ENCODE results near the gene DGCR6L. TPM values are rescaled to one million over a fixed set of nuclear protein-coding genes. Genes with fewer than 3 reads are reported as not detected.
"Not testable (repeated sequence)": the region's sequence is repeated elsewhere in the genome, so short reads cannot be mapped to it uniquely, and the experiment has no call there.

DGCR6L gene
- total RNA-seq, 1 donor from 2014 or later = 39.8 TPM

DNA sequence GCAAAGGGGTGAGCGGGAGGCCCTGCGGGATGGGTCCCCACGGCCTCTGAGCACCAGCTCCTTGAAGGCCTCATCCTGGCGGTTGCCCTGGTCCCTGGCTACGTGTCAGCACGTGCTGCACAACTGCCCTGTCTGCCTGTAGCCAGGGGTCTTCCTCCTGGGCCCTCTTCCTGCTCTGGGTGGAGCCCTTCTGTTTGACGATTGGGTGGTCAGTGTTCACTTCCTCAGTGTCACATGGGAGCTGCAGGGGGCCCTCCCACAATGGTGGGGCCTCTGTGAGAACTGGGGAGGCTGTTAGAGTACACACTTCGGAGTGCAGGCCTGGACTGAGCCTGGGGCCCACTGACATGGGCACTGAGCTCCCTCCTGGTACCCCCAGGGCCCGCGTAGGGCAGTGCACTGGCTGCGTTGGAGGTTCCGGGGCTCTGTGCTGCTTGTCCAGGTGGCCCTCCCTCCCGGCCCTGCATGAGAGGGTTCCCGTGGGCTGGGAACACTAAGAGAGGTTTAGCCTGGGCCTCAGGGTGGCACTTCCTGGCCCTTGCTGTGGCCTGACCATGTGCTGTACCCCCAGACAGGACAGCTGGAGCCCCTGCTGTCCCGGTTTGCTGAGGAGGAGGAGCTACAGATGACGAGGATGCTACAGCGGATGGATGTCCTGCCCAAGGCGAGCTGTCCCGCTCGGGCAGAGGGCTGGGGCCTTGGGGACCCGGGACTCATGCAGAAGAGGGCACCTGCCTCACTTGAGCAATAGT is 13.8 kb downstream of the DGCR6L start:
- Histone ChIP-seq H3K36me3 (no peaks in the 10 kb centered on the region), H3K4me3 (no peak overlapping the region), H3K27me3 (no peaks in the 10 kb centered on the region), H3K9me3 (no peaks in the 10 kb centered on the region), H3K27ac (no peak overlapping the region), H3K4me1 (no peaks in the 10 kb centered on the region)
- intact Hi-C loops (cut with DNase I) = no loop called here
- DNase-seq (ENCODE audit: extremely low spot score in 2 of 2) = no peak
- TF ChIP-seq CTCF (IDR thresholded peaks at IDR 0.05) (no peak), POLR2AphosphoS5 (IDR thresholded peaks at IDR 0.05; ENCODE audit: insufficient read depth in 1 of 2, low read depth in 1 of 2) (no peak), POLR2A (IDR thresholded peaks at IDR 0.05) (no peak)

DNA sequence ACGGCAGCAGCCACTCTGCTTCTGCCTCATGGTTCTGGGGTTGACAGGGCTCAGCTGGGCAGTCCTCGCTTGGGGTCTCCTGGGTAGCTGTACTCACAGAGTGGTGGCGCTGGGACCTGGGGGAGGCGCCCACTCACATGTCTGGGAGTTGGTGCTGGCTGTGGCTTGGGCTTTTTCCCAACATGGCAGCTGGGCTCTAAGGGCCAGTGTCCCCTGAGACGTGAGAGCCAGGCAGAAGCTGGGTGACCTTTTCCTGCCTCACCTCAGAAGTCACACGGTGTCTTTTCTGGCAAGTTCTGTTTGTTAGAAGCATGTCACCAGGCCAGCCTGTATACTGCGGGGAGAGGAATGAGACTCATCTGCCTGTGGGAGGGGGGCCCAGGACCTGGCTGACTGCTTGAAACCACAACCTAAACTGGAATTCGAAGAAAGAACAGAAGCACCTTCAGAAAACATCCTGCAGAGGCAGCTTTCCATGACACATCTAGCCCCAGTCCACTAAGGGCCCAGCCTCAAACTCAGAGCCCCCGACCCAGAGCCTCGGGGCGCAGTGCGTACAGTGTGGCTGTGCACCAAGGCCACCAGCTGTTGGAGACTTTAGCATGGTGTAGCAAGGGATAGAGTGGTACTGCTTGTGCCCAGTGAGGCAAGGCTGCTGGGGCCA is 14.5 kb downstream of the DGCR6L start:
- intact Hi-C loops (cut with DNase I) = not testable (repeated sequence)

GRCh38 chr22:20304646-20305045 is 15.2 kb downstream of the DGCR6L start:
- H3K36me3 ChIP-seq = no peaks in the 10 kb centered on the region
- TF ChIP-seq CTCF (IDR thresholded peaks at IDR 0.05) = no peak
- TF ChIP-seq POLR2AphosphoS5 (IDR thresholded peaks at IDR 0.05; ENCODE audit: insufficient read depth in 1 of 2, low read depth in 1 of 2) = no peak
- no peak for TF ChIP-seq POLR2A (IDR thresholded peaks at IDR 0.05)
- intact Hi-C loops (cut with DNase I) = no loop called here
- no peaks in the 10 kb centered on the region for H3K9me3 ChIP-seq
- no peaks in the 10 kb centered on the region for H3K27me3 ChIP-seq
- no peak overlapping the region for H3K27ac ChIP-seq
- H3K4me3 ChIP-seq = no peak overlapping the region
- peaks cover 6% of the 10 kb centered on the region for H3K4me1 ChIP-seq
- DNase-seq (ENCODE audit: extremely low spot score in 2 of 2) = no peak

More for the DNA sequence above, 14.5 kb downstream of the DGCR6L start:
- not testable (repeated sequence) for H3K9me3 ChIP-seq; H3K27me3 ChIP-seq; H3K4me1 ChIP-seq; H3K36me3 ChIP-seq; DNase-seq (ENCODE audit: extremely low spot score in 2 of 2); H3K27ac ChIP-seq; H3K4me3 ChIP-seq

GRCh38 chr22:20303229-20303534 is 16.7 kb downstream of the DGCR6L start:
- H3K4me3 ChIP-seq; intact Hi-C loops (cut with DNase I); H3K9me3 ChIP-seq; H3K36me3 ChIP-seq; DNase-seq (ENCODE audit: extremely low spot score in 2 of 2); H3K27me3 ChIP-seq; H3K27ac ChIP-seq: not testable (repeated sequence)
- H3K4me1 ChIP-seq = peaks cover 14% of the 10 kb centered on the region

GRCh38 chr22:20302438-20303228 is 17.2 kb downstream of the DGCR6L start:
- Histone ChIP-seq H3K4me1 (peaks cover 14% of the 10 kb centered on the region), H3K9me3 (no peaks in the 10 kb centered on the region), H3K4me3 (no peak overlapping the region), H3K27me3 (no peaks in the 10 kb centered on the region), H3K27ac (no peak overlapping the region), H3K36me3 (no peaks in the 10 kb centered on the region)
- no peak for DNase-seq (ENCODE audit: extremely low spot score in 2 of 2)
- TF ChIP-seq POLR2A (IDR thresholded peaks at IDR 0.05) (no peak), POLR2AphosphoS5 (IDR thresholded peaks at IDR 0.05; ENCODE audit: insufficient read depth in 1 of 2, low read depth in 1 of 2) (no peak)
- intact Hi-C loops (cut with DNase I) = no loop called here

DNA sequence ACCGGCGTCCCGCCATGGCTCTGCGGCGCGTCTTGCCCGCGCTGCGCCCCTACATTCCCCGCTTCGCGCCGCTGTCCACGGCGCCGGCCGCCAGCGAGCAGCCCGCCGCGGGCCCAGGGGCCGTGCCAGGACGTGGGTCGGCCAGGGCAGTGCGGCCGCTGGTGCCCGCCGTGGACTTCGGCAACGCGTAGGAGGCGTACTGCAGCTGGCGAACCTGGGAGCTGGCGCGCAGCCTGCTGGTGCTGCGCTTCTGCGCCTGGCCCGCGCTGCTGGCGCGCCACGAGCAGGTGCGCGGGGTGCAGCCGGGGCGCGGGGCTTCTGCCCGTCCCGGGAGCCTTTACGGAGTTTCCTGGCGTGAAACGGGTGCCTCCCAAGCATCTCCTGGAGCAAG is 20.1 kb downstream of the DGCR6L start:
- H3K4me1 ChIP-seq = peaks cover 14% of the 10 kb centered on the region
- intact Hi-C loops (cut with DNase I) = no loop called here
- no peaks in the 10 kb centered on the region for H3K27me3 ChIP-seq
- DNase-seq (ENCODE audit: extremely low spot score in 2 of 2) = no peak
- no peak overlapping the region for H3K27ac ChIP-seq
- no peaks in the 10 kb centered on the region for H3K36me3 ChIP-seq
- TF ChIP-seq POLR2A (IDR thresholded peaks at IDR 0.05) = no peak
- TF ChIP-seq POLR2AphosphoS5 (IDR thresholded peaks at IDR 0.05; ENCODE audit: insufficient read depth in 1 of 2, low read depth in 1 of 2) = no peak
- no peak for TF ChIP-seq CTCF (IDR thresholded peaks at IDR 0.05)
- no peaks in the 10 kb centered on the region for H3K9me3 ChIP-seq
- H3K4me3 ChIP-seq = peak overlapping the region; percentile 55 to 56
